Measurements from ENCODE around the gene FAM163A.

DNA sequence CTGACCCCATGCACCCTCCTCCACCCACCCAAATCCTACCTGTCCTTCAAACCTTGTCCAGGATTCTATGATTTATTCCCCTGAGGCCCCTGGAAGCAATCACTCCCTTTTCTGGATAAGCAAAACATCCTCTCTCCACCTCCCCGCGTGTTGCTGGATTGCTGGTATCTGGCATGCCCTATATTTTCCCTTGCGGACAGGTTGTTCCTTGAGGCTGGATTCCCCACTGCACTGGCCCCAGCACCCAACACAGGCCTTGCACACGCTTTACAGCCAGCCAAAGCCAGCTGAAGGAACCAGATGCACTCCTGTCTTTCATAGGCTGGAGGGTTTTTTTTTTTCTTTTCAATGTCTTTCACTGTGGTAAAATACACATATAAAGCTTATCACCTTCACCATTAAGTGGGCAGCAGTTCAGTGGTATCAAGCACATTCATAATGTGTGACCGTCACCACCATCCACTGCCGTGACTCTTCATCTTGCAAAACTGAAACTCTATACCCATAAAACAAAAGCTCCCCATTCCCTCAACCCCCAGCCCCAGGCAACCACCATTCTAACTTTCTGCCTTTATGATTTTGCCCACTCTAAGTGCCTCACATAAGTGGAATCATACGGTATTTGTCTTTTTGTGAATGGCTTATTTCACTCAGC, 83.7 kb downstream of the FAM163A start:
- TF ChIP-seq, protein P1, sequence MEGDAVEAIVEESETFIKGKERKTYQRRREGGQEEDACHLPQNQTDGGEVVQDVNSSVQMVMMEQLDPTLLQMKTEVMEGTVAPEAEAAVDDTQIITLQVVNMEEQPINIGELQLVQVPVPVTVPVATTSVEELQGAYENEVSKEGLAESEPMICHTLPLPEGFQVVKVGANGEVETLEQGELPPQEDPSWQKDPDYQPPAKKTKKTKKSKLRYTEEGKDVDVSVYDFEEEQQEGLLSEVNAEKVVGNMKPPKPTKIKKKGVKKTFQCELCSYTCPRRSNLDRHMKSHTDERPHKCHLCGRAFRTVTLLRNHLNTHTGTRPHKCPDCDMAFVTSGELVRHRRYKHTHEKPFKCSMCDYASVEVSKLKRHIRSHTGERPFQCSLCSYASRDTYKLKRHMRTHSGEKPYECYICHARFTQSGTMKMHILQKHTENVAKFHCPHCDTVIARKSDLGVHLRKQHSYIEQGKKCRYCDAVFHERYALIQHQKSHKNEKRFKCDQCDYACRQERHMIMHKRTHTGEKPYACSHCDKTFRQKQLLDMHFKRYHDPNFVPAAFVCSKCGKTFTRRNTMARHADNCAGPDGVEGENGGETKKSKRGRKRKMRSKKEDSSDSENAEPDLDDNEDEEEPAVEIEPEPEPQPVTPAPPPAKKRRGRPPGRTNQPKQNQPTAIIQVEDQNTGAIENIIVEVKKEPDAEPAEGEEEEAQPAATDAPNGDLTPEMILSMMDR (IDR thresholded peaks at IDR 0.05): no peak
- no peak for TF ChIP-seq POLR2A (IDR thresholded peaks at IDR 0.05)
- TF ChIP-seq POLR2AphosphoS5 (IDR thresholded peaks at IDR 0.05): no peak
- TF ChIP-seq EP300 (IDR thresholded peaks at IDR 0.05): no peak
